Glutamatergic neuron (in vitro differentiated cells): ENCODE data around the gene BCL2. TPM values are rescaled to one million over a fixed set of nuclear protein-coding genes. Genes with fewer than 3 reads are reported as not detected.
"Not testable (repeated sequence)": the region's sequence is repeated elsewhere in the genome, so short reads cannot be mapped to it uniquely, and the experiment has no call there.

Source experiments
- DNase-seq: peaks from one replicate; pipeline ENCODE4 v3.0.0; 2022
- H3K27ac Mint-ChIP-seq: one replicate; pipeline ENCODE4 v1.8.0; 2020; ENCODE audit warnings: mild to moderate bottlenecking, mixed read lengths, inconsistent platforms; ENCODE audit not compliant: unreplicated experiment
- H3K27me3 Mint-ChIP-seq: one replicate; pipeline ENCODE4 v1.8.0; 2020; ENCODE audit warnings: mild to moderate bottlenecking, moderate library complexity, mixed read lengths, inconsistent platforms; ENCODE audit not compliant: unreplicated experiment
- H3K36me3 Mint-ChIP-seq: one replicate; pipeline ENCODE4 v1.8.0; 2020; ENCODE audit warnings: mild to moderate bottlenecking, mixed read lengths, inconsistent platforms; ENCODE audit not compliant: unreplicated experiment
- H3K4me1 Mint-ChIP-seq: one replicate; pipeline ENCODE4 v1.8.0; 2020; ENCODE audit warnings: mild to moderate bottlenecking, low read depth, mixed read lengths, inconsistent platforms; ENCODE audit not compliant: unreplicated experiment
- H3K4me3 Mint-ChIP-seq: one replicate; pipeline ENCODE4 v1.8.0; 2020; ENCODE audit warnings: mild to moderate bottlenecking, mixed read lengths, inconsistent platforms; ENCODE audit not compliant: unreplicated experiment
- H3K9me3 Mint-ChIP-seq: one replicate; pipeline ENCODE4 v1.8.0; 2020; ENCODE audit warnings: mild to moderate bottlenecking, moderate library complexity, mixed read lengths, inconsistent platforms; ENCODE audit not compliant: unreplicated experiment
- CTCF ChIP-seq: fragments of 200-600 bp; sonication (generic); IDR thresholded peaks from one replicate; pipeline ENCODE4 v1.5.0; 2021; ENCODE audit not compliant: partially characterized antibody, unreplicated experiment
- total RNA-seq: library from RNA; stranded (reverse); fragmentation: NEBNext Ultra II Directional; extraction: Animal tissue kit (Norgen Biotek cat#: 25700); gene quantifications from one replicate; pipeline ENCODE4 v1.2.1, GENCODE V29; 2021; ENCODE audit not compliant: unreplicated experiment

The BCL2 gene
- total RNA-seq, 1 donor from 2014 or later, result 6.8 TPM

- Mint-ChIP-seq H3K4me3 (peak overlapping the region; percentile 97), H3K9me3 (peaks cover 7% of the 10 kb centered on the region), H3K4me1 (peaks cover 5% of the 10 kb centered on the region), H3K36me3 (no peaks in the 10 kb centered on the region), H3K27me3 (peaks cover 4% of the 10 kb centered on the region), H3K27ac (peak overlapping the region; percentile 48)
- TF ChIP-seq CTCF, result no peak
- DNase-seq, result no peak
These were observed 46.3 kb upstream of the BCL2 start for GRCh38 chr18:63365876-63366212.

- Mint-ChIP-seq H3K4me3 (no peak overlapping the region), H3K27ac (no peak overlapping the region), H3K9me3 (peaks cover 7% of the 10 kb centered on the region), H3K36me3 (no peaks in the 10 kb centered on the region), H3K4me1 (peaks cover 5% of the 10 kb centered on the region), H3K27me3 (peaks cover 4% of the 10 kb centered on the region)
- no peak for DNase-seq
- no peak for TF ChIP-seq CTCF
These were observed 44.4 kb upstream of the BCL2 start for GRCh38 chr18:63363951-63364350.

- H3K4me1 Mint-ChIP-seq, DNase-seq, H3K27ac Mint-ChIP-seq, H3K9me3 Mint-ChIP-seq, H3K4me3 Mint-ChIP-seq, H3K36me3 Mint-ChIP-seq, H3K27me3 Mint-ChIP-seq: not testable (repeated sequence)
These were observed 43.9 kb upstream of the BCL2 start for GRCh38 chr18:63363420-63363819.

GRCh38 chr18:63356272-63356896 lies 36.8 kb upstream of the BCL2 start:
- no peak for TF ChIP-seq CTCF
- Mint-ChIP-seq H3K9me3 (no peaks in the 10 kb centered on the region), H3K27me3 (peaks cover 2% of the 10 kb centered on the region), H3K4me1 (no peaks in the 10 kb centered on the region), H3K27ac (no peak overlapping the region), H3K4me3 (no peak overlapping the region), H3K36me3 (no peaks in the 10 kb centered on the region)
- no peak for DNase-seq

- Mint-ChIP-seq H3K4me3 (no peak overlapping the region), H3K27me3 (peaks cover 2% of the 10 kb centered on the region), H3K36me3 (no peaks in the 10 kb centered on the region), H3K27ac (no peak overlapping the region), H3K9me3 (no peaks in the 10 kb centered on the region), H3K4me1 (no peaks in the 10 kb centered on the region)
- no peak for DNase-seq
- no peak for TF ChIP-seq CTCF
These were observed 30.7 kb upstream of the BCL2 start for GRCh38 chr18:63350230-63350629.
